Epithelial cell of esophagus (primary cell): Measurements from ENCODE around the gene RUNX3.

Experiments used
- DNase-seq: peaks from one replicate; pipeline ENCODE4 v3.0.0; 2010; ENCODE audit warnings: low read depth
- H3K4me3 ChIP-seq: 2 replicates; pipeline ENCODE4 v1.5.1; 2011; ENCODE audit warnings: mild to moderate bottlenecking, low read length, control low read depth
- TF ChIP-seq, protein P1 (sequence below): IDR thresholded peaks from 2 replicates; pipeline ENCODE4 v1.5.1; 2011; ENCODE audit warnings: low read depth, mild to moderate bottlenecking, low read length, control low read depth, inconsistent platforms; ENCODE audit not compliant: insufficient read depth; ENCODE audit errors: missing control alignments

The RUNX3 gene

GRCh38 chr1:24855474-24855873 is 74.6 kb downstream of the RUNX3 start:
- TF ChIP-seq, protein P1, sequence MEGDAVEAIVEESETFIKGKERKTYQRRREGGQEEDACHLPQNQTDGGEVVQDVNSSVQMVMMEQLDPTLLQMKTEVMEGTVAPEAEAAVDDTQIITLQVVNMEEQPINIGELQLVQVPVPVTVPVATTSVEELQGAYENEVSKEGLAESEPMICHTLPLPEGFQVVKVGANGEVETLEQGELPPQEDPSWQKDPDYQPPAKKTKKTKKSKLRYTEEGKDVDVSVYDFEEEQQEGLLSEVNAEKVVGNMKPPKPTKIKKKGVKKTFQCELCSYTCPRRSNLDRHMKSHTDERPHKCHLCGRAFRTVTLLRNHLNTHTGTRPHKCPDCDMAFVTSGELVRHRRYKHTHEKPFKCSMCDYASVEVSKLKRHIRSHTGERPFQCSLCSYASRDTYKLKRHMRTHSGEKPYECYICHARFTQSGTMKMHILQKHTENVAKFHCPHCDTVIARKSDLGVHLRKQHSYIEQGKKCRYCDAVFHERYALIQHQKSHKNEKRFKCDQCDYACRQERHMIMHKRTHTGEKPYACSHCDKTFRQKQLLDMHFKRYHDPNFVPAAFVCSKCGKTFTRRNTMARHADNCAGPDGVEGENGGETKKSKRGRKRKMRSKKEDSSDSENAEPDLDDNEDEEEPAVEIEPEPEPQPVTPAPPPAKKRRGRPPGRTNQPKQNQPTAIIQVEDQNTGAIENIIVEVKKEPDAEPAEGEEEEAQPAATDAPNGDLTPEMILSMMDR = no peak
- DNase-seq = no peak
- no peak overlapping the region for H3K4me3 ChIP-seq

- TF ChIP-seq, protein P1 = no peak
- no peak for DNase-seq
- no peak overlapping the region for H3K4me3 ChIP-seq
These were observed 76.4 kb downstream of the RUNX3 start for GRCh38 chr1:24853649-24854048.

GRCh38 chr1:24850328-24850920 is 79.7 kb downstream of the RUNX3 start:
- H3K4me3 ChIP-seq = no peak overlapping the region
- TF ChIP-seq, protein P1 = no peak
- DNase-seq = no peak

DNA sequence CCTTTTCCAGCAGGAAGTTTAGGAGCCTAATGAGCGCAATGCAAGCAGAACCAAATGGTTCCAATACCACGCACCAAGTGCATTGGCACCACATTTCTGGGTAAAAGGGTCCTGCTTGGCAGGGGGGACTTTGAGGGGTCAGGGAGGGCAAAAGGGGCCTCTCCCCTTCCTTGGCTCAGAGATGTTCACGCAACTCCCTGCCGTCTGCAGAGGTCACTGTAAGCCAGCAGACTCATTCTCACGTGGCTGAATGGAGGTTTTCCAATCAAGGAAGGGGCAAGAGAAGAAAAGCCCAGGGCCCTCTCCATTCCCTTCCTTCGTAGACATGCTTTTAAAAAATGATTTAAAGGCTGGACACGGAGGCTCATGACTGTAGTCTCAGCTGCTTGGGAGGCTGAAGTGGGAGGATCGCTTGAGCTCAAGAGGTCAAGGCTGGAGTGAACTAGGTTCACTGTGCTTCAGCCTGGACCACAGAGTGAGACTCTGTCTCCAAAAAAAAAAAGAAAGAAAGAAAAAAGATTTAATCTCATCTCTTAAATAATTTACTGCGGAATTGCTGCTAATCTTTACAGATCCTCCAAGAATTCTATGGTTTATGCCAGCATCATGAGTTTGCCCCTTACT is 80.3 kb downstream of the RUNX3 start:
- no peak for DNase-seq
- TF ChIP-seq, protein P1 = peak; percentile 46

More for the DNA sequence above, 80.3 kb downstream of the RUNX3 start:
- no peak overlapping the region for H3K4me3 ChIP-seq
